Measurements from ENCODE around the gene HACL1.
"Not testable (repeated sequence)": the region's sequence is repeated elsewhere in the genome, so short reads cannot be mapped to it uniquely, and the experiment has no call there.

The HACL1 gene

GRCh38 chr3:15539066-15539465 lies 62.3 kb downstream of the HACL1 start:
- no peak for TF ChIP-seq CTCF (IDR thresholded peaks at IDR 0.05; ENCODE audit: insufficient read depth, low read depth, low read length, missing control alignments)
- no peak for DNase-seq (ENCODE audit: low read depth)
- no peak overlapping the region for H3K4me3 ChIP-seq (ENCODE audit: low read length)

GRCh38 chr3:15538345-15538744 lies 63.0 kb downstream of the HACL1 start:
- no peak for TF ChIP-seq CTCF (IDR thresholded peaks at IDR 0.05; ENCODE audit: insufficient read depth, low read depth, low read length, missing control alignments)
- H3K4me3 ChIP-seq (ENCODE audit: low read length): no peak overlapping the region
- DNase-seq (ENCODE audit: low read depth): no peak

GRCh38 chr3:15536856-15537255 lies 64.5 kb downstream of the HACL1 start:
- DNase-seq (ENCODE audit: low read depth): no peak
- TF ChIP-seq CTCF (IDR thresholded peaks at IDR 0.05; ENCODE audit: insufficient read depth, low read depth, low read length, missing control alignments): no peak
- H3K4me3 ChIP-seq (ENCODE audit: low read length): no peak overlapping the region

- DNase-seq (ENCODE audit: low read depth): peak; percentile 67
- TF ChIP-seq CTCF (IDR thresholded peaks at IDR 0.05; ENCODE audit: insufficient read depth, low read depth, low read length, missing control alignments): no peak
- H3K4me3 ChIP-seq (ENCODE audit: low read length): no peak overlapping the region
Measured at GRCh38 chr3:15535732-15536131, 65.6 kb downstream of the HACL1 start.

- not testable (repeated sequence) for H3K4me3 ChIP-seq (ENCODE audit: low read length); DNase-seq (ENCODE audit: low read depth)
Measured at GRCh38 chr3:15532614-15533013, 68.8 kb downstream of the HACL1 start.

GRCh38 chr3:15531346-15531745 lies 70.0 kb downstream of the HACL1 start:
- H3K4me3 ChIP-seq (ENCODE audit: low read length): no peak overlapping the region
- DNase-seq (ENCODE audit: low read depth): no peak
- TF ChIP-seq CTCF (IDR thresholded peaks at IDR 0.05; ENCODE audit: insufficient read depth, low read depth, low read length, missing control alignments): no peak

GRCh38 chr3:15528854-15529537 lies 72.4 kb downstream of the HACL1 start:
- no peak for TF ChIP-seq CTCF (IDR thresholded peaks at IDR 0.05; ENCODE audit: insufficient read depth, low read depth, low read length, missing control alignments)
- no peak overlapping the region for H3K4me3 ChIP-seq (ENCODE audit: low read length)
- DNase-seq (ENCODE audit: low read depth): no peak

Data from epithelial cell of esophagus (primary cell).